ENCODE results near the gene ZNF565. TPM values are rescaled to one million over a fixed set of nuclear protein-coding genes. Genes with fewer than 3 reads are reported as not detected.

ZNF565 gene
- total and polyA plus RNA-seq, 8 donors: 3.2 to 8.3 (median 7.7) TPM

DNA sequence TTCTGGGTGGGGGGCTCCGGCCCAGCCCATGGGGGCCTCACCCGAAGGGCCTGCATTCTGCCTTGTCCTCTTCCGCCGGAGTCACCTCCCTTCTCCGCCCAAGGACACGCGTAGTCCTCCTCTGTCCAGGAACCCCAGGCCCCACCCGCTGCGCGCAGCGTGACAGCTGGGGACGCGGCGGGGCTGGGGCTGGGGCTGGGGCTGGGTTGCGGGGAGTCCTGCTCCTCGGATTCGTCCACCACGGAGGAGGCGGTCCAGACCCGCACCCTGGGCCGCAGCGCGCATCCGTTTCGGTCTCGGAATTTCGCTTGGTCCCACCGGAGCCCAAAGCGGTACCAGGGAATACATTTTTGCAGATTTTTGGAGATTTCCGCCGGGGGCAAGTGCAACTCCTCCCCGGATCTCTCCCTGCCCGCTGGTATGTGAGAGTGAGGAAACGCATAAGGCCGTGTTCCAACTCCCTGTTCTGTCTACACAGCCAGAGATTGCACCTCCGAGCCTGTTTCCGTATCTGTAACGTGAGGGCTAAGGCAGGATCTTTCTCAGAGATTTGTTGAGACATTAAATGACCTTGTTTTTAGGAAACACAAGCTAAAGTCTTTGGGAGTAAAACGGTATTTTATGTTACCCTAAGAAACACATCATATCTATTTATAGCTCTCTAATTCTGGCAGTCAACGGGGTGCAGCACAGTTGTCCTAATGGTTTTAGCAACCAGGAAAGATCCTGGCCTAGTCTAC lies 61.9 kb downstream of the ZNF565 start, which contains the start of gene COX7A1:
Gene COX7A1 (minus strand): TSS at position 96 of the 740 bp plus-strand sequence. CDS start 40 bp downstream, at position 56.
- no peaks in the 10 kb centered on the region for H3K27me3 ChIP-seq
- DNase-seq: peak; percentile 57 to 76 (median 74)
- intact Hi-C loops (cut with DNase I): no loop called here
- H3K36me3 ChIP-seq: peaks cover 0 to 51% of the 10 kb centered on the region in 2 donors
- peak; percentile 76 for ATAC-seq
- peak within 1 kb of the TSS; percentile 43 to 46 for H3K4me3 ChIP-seq
- TF ChIP-seq, protein P1, sequence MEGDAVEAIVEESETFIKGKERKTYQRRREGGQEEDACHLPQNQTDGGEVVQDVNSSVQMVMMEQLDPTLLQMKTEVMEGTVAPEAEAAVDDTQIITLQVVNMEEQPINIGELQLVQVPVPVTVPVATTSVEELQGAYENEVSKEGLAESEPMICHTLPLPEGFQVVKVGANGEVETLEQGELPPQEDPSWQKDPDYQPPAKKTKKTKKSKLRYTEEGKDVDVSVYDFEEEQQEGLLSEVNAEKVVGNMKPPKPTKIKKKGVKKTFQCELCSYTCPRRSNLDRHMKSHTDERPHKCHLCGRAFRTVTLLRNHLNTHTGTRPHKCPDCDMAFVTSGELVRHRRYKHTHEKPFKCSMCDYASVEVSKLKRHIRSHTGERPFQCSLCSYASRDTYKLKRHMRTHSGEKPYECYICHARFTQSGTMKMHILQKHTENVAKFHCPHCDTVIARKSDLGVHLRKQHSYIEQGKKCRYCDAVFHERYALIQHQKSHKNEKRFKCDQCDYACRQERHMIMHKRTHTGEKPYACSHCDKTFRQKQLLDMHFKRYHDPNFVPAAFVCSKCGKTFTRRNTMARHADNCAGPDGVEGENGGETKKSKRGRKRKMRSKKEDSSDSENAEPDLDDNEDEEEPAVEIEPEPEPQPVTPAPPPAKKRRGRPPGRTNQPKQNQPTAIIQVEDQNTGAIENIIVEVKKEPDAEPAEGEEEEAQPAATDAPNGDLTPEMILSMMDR (IDR thresholded peaks at IDR 0.05): no peak
- H3K9me3 ChIP-seq: no peaks in the 10 kb centered on the region
- peaks cover 0 to 22% of the 10 kb centered on the region in 2 donors for H3K4me1 ChIP-seq
- H3K27ac ChIP-seq: peak within 1 kb of the TSS; percentile 86 to 92

- intact Hi-C loops (cut with DNase I): no loop called here
- no peak for DNase-seq
- ATAC-seq: no peak
Measured at GRCh38 chr19:36152019-36152351, 62.5 kb downstream of the ZNF565 start.

DNA sequence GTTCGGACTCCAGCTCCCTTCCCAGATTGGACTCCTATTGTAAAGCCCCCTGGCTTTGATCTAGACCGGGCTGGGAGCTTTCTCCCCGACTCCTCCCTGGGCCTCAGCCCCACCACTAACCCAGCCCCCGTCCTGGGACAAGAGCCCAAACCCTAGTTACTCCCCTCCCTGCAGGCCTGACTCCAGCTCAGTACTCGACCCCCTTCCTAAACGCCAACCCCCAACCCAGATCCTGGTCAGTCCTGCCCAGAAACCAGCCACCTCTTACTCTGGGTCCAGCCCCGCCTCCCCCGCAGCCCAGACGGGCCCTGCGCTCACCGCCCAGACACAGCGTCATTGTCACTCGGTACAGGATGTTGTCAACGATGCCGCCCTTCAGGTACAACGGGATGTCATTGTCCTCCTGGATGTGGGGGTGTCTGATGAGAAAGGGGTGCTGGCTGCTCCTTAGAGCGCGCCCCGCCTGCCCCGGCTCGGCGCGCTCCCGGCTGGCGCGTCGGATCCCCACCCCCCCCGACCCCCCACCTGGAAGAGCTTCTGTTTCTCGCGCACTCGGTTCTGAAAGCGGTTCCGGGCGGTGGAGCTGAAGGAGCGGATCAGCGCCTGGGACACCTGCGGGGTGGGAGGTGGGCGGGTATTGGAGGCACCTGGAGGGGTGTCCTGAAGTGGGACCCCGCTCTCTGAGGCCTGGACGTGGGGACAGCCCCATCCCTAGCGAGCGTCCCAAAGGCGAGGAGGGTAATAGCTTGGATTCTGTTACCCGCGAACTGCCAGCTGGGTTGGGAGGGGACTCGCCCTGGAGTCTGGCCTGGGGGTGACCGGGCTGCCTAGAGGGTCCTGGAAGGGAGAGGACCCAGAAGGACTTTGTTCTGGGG lies 63.1 kb downstream of the ZNF565 start:
- intact Hi-C loops (cut with DNase I): no loop called here
- H3K9me3 ChIP-seq: no peaks in the 10 kb centered on the region
- H3K36me3 ChIP-seq: peaks cover 0 to 63% of the 10 kb centered on the region in 2 donors
- no peaks in the 10 kb centered on the region for H3K27me3 ChIP-seq
- peak overlapping the region; percentile 86 to 92 for H3K27ac ChIP-seq
- TF ChIP-seq, protein P1 (IDR thresholded peaks at IDR 0.05): no peak
- peaks cover 0 to 22% of the 10 kb centered on the region in 2 donors for H3K4me1 ChIP-seq
- DNase-seq (peak in 3 of 4 donors; percentile 55 to 83 (median 56)), ATAC-seq (peak; percentile 53)
- peak overlapping the region; percentile 43 to 46 for H3K4me3 ChIP-seq

More at GRCh38 chr19:36152019-36152351, 62.5 kb downstream of the ZNF565 start:
- H3K36me3 ChIP-seq: peaks cover 0 to 57% of the 10 kb centered on the region in 2 donors
- peak overlapping the region; percentile 43 to 46 for H3K4me3 ChIP-seq
- no peaks in the 10 kb centered on the region for H3K27me3 ChIP-seq
- TF ChIP-seq, protein P1 (IDR thresholded peaks at IDR 0.05): no peak
- peaks cover 0 to 22% of the 10 kb centered on the region in 2 donors for H3K4me1 ChIP-seq
- H3K9me3 ChIP-seq: no peaks in the 10 kb centered on the region
- peak overlapping the region; percentile 86 to 92 for H3K27ac ChIP-seq

DNA sequence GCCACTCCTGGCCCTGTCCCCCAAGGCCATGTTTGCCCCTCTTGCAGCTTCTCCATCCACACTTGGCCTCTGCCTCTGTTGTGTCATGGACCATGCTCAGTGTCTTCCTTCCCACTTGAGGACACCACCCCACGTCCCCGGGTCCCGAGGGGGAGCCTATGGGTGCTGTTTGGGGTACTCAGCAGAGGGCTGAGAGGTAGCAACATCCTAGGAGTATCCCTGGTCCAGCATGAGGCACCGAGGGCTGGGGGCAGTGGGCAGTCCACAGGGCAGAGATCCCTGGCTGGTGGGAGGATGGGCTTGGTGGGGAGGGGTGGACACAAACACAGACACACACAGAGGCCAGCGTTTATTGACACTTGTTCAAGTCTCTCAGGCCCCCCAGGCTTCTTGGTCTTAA lies 63.9 kb downstream of the ZNF565 start:
- no peak for ATAC-seq
- no peak overlapping the region for H3K4me3 ChIP-seq
- H3K36me3 ChIP-seq: peaks cover 0 to 71% of the 10 kb centered on the region in 2 donors

More for the DNA sequence above, 63.9 kb downstream of the ZNF565 start:
- H3K27me3 ChIP-seq: no peaks in the 10 kb centered on the region
- intact Hi-C loops (cut with DNase I): no loop called here
- peak in 1 of 4 donors; percentile 52 for DNase-seq
- peak overlapping the region; percentile 86 to 92 for H3K27ac ChIP-seq
- peaks cover 0 to 22% of the 10 kb centered on the region in 2 donors for H3K4me1 ChIP-seq
- TF ChIP-seq, protein P1 (IDR thresholded peaks at IDR 0.05): no peak
- H3K9me3 ChIP-seq: no peaks in the 10 kb centered on the region

All from left lung (tissue), 10 donors.